ENCODE data around the gene MAP4K4.
"Not testable (repeated sequence)": the region's sequence is repeated elsewhere in the genome, so short reads cannot be mapped to it uniquely, and the experiment has no call there.

Gene MAP4K4

DNA sequence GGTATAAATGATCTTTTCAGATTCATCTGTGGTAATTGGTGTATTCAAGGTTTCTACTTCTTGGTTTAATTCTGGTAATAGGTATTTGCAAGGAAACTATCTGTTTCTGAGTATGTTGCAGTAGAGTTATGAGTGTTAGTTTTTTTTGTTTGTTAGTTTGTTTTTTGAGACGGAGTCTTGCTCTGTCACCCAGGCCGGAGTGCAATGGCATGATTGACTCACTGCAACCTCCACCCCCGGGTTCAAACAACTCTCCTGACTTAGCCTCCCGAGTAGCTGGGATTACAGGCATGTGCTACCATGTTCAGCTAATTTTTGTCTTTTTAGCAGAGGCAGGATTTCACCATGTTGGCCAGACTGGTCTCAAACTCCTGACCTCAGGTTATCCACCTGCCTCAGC, 233.3 kb downstream of the MAP4K4 start:
- DNase-seq, result no peak

GRCh38 chr2:101931402-101931801, 233.9 kb downstream of the MAP4K4 start:
- no peak for DNase-seq

GRCh38 chr2:101935764-101936163, 238.3 kb downstream of the MAP4K4 start:
- DNase-seq, result not testable (repeated sequence)

DNA sequence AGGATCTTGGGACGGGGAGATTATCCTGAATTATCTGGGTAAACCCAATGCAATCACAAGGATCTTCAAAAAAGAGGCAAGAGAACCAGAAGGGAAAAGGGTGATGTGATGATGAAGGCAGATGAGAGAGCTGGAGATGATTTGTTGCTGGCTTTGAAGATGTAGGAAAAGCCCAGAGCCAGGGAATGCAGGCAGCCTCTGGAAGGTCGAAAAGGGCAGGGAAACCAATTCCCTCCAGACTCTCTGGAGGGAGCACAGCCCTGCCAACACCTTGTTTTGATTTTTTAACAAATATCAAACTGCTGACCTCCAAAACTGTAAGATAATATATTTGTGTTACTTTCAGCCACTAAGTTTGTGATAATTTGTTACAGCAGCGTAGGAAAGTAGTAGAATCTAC, 245.3 kb downstream of the MAP4K4 start:
- DNase-seq, result no peak
